K562 (cell line): Measurements from ENCODE around the gene LTBR. TPM values are rescaled to one million over a fixed set of nuclear protein-coding genes. Genes with fewer than 3 reads are reported as not detected.

ENCODE experiments used
- CCNT2 ChIP-seq: IDR thresholded peaks from 2 replicates; pipeline ENCODE4 v1.6.1; 2011; ENCODE audit warnings: borderline replicate concordance, low read depth, mild to moderate bottlenecking, moderate library complexity, mixed read lengths, low read length; ENCODE audit not compliant: insufficient read length; ENCODE audit errors: extremely low read depth
- CHD1 ChIP-seq: fragments of 200-600 bp; sonication (generic); IDR thresholded peaks from one replicate; pipeline ENCODE4 v1.6.1; 2012; ENCODE audit warnings: mild to moderate bottlenecking, moderate library complexity, low read length, inconsistent platforms
- CREBBP ChIP-seq: IDR thresholded peaks from one replicate; pipeline ENCODE4 v1.6.1; 2012; ENCODE audit warnings: low read depth, mild to moderate bottlenecking, control low read depth, inconsistent platforms, low read length
- FOSL1 ChIP-seq: fragments of 200-800 bp; sonication (Bioruptor generic); conservative IDR thresholded peaks from 2 replicates; pipeline ENCODE4 v1.6.1; 2016; ENCODE audit warnings: missing genetic modification characterization, missing compliant biosample characterization
- PHF21A ChIP-seq: fragments of 450-650 bp; IDR thresholded peaks from 2 replicates; pipeline ENCODE4 v1.6.1; 2017; ENCODE audit warnings: low read depth, borderline replicate concordance
- POU5F1 ChIP-seq: fragments of 150-350 bp; IDR thresholded peaks from 2 replicates; pipeline ENCODE4 v1.6.1; 2014; ENCODE audit warnings: borderline replicate concordance, low read length, low read depth, mild to moderate bottlenecking; ENCODE audit not compliant: partially characterized antibody
- RBM17 ChIP-seq: fragments of 200-400 bp; formaldehyde crosslinking; IDR thresholded peaks from 2 replicates; pipeline ENCODE4 v1.6.1; 2017; ENCODE audit warnings: low read depth, mild to moderate bottlenecking, low read length, borderline replicate concordance
- SMAD3 ChIP-seq: fragments of 450-650 bp; formaldehyde crosslinking; conservative IDR thresholded peaks from 2 replicates; pipeline ENCODE4 v1.4.0; 2020; ENCODE audit warnings: mild to moderate bottlenecking
- ZBTB17 ChIP-seq: fragments of 450-650 bp; formaldehyde crosslinking; IDR thresholded peaks from 2 replicates; pipeline ENCODE4 v1.4.0; 2020; ENCODE audit warnings: mild to moderate bottlenecking
- ZBTB8A ChIP-seq: fragments of 450-650 bp; IDR thresholded peaks from 2 replicates; pipeline ENCODE4 v1.6.1; 2018; ENCODE audit warnings: mild to moderate bottlenecking, moderate library complexity; ENCODE audit not compliant: partially characterized antibody
- ZFP1 ChIP-seq: fragments of 450-650 bp; formaldehyde crosslinking; IDR thresholded peaks from 2 replicates; pipeline ENCODE4 v1.4.0; 2020; ENCODE audit warnings: mild to moderate bottlenecking, mixed read lengths
- ZNF589 ChIP-seq: fragments of 200-800 bp; sonication (Bioruptor generic); IDR thresholded peaks from 2 replicates; pipeline ENCODE4 v1.6.1; 2016; ENCODE audit warnings: low read depth, missing genetic modification characterization, missing compliant biosample characterization
- polyA plus RNA-seq, 8 experiments: library from polyadenylated mRNA; depleted of rRNA in 4 of 8; stranded (reverse) in 5 of 8; unstranded in 3 of 8; fragments of >200 nt; fragmentation: Nextera tagmentation in 2 of 8; fragmentation: Illumina TruSeq in 1 of 8; extraction: Ambion mirVana in 2 of 8; extraction: Trizol in 1 of 8; gene quantifications; 2 replicates each; pipeline versions ENCODE4 v1.2.1 to v1.2.3, GENCODE V29; 2011 to 2014; ENCODE audit warnings: inconsistent platforms in 1 of 8, missing spikeins in 1 of 8
- total RNA-seq, 7 experiments: library from RNA; depleted of rRNA in 6 of 7; stranded (reverse); fragments of >200 nt in 6 of 7; fragmentation: Illumina TruSeq in 2 of 7; extraction: Trizol in 2 of 7; gene quantifications; 2 replicates each; pipeline versions ENCODE4 v1.2.1 to v1.2.3, GENCODE V29; 2011 to 2021; ENCODE audit warnings: low replicate concordance in 1 of 7
- TF ChIP-seq, protein P1 (sequence below): IDR thresholded peaks from 3 replicates; pipeline ENCODE4 v1.6.1; 2011; ENCODE audit warnings: borderline replicate concordance, mild to moderate bottlenecking; ENCODE audit not compliant: insufficient read length, insufficient read depth
- TF ChIP-seq, protein P2 (sequence below), 2 experiments: fragments of 450-650 bp; conservative IDR thresholded peaks; 2 replicates each; pipeline ENCODE4 v1.6.1; 2017; ENCODE audit warnings: mild to moderate bottlenecking in 2 of 2, moderate library complexity in 2 of 2
- TF ChIP-seq, protein P3 (sequence below): fragments of 450-650 bp; IDR thresholded peaks from 2 replicates; pipeline ENCODE4 v1.6.1; 2016; ENCODE audit warnings: low read depth, mild to moderate bottlenecking, moderate library complexity
- TF ChIP-seq, protein P4 (sequence below): fragments of 450-650 bp; formaldehyde crosslinking; IDR thresholded peaks from 2 replicates; pipeline ENCODE4 v1.4.0; 2022; ENCODE audit warnings: mild to moderate bottlenecking, moderate library complexity
- TF ChIP-seq, protein P5 (sequence below), 2 experiments: IDR thresholded peaks in 1 of 2; conservative IDR thresholded peaks in 1 of 2; 2 replicates each; pipeline ENCODE4 v1.6.1; 2016; ENCODE audit warnings: low read depth in 2 of 2, mild to moderate bottlenecking in 1 of 2, missing compliant biosample characterization in 1 of 2, missing genetic modification characterization in 1 of 2, moderate library complexity in 1 of 2

Gene LTBR
- total and polyA plus RNA-seq, 9 of the 15 experiments (the other 6 are each of a cell fraction or from before 2014, with no cell fraction given): 0.96 to 69.0 (median 35.3) TPM

DNA sequence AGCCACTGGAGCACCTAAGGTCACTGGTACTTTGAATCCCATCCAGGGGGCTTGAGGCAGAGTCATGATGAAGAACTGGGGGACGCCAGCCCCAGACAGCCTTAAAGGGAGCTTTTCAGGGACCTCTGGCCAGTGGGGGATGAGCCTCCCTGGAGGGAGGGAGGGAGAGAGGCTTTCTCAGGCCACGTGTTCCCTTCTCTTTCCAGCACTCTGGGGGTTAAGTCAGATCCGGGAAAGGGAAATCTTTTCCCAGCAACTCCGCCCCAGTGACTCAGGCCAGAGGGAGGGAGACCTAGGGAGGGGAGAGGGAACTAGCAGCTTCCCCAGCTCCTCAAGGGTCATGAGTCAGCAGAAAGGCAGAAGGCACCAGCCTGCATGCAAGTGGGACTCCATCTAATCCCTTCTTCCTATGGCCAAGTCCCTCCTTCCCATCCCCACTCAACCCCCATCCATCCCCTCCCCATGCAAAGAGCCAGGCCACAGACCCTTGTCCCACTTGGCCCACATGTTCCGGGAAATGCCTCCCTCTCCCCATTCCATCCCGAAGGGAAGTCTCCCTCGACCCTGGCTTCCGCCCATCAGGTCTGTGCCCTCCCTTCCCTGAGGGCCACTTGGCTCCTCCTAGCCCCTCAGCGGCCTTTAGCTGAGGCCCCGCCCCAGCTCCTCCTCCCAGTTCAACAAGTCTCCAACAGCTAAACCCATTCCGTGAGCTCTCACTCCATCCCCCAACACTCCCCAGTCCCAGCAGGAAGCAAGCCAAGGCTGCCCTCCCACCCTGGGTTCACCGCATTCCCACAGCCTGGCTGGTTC, 47.7 kb upstream of the LTBR start (continued):
- TF ChIP-seq, protein P1, sequence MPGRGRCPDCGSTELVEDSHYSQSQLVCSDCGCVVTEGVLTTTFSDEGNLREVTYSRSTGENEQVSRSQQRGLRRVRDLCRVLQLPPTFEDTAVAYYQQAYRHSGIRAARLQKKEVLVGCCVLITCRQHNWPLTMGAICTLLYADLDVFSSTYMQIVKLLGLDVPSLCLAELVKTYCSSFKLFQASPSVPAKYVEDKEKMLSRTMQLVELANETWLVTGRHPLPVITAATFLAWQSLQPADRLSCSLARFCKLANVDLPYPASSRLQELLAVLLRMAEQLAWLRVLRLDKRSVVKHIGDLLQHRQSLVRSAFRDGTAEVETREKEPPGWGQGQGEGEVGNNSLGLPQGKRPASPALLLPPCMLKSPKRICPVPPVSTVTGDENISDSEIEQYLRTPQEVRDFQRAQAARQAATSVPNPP: no peak
- TF ChIP-seq, protein P2, sequence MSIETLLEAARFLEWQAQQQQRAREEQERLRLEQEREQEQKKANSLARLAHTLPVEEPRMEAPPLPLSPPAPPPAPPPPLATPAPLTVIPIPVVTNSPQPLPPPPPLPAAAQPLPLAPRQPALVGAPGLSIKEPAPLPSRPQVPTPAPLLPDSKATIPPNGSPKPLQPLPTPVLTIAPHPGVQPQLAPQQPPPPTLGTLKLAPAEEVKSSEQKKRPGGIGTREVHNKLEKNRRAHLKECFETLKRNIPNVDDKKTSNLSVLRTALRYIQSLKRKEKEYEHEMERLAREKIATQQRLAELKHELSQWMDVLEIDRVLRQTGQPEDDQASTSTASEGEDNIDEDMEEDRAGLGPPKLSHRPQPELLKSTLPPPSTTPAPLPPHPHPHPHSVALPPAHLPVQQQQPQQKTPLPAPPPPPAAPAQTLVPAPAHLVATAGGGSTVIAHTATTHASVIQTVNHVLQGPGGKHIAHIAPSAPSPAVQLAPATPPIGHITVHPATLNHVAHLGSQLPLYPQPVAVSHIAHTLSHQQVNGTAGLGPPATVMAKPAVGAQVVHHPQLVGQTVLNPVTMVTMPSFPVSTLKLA (conservative IDR thresholded peaks at IDR 0.05): peak; percentile 95 to 97
- no peak for TF ChIP-seq POU5F1
- no peak for TF ChIP-seq RBM17
- TF ChIP-seq, protein P3, sequence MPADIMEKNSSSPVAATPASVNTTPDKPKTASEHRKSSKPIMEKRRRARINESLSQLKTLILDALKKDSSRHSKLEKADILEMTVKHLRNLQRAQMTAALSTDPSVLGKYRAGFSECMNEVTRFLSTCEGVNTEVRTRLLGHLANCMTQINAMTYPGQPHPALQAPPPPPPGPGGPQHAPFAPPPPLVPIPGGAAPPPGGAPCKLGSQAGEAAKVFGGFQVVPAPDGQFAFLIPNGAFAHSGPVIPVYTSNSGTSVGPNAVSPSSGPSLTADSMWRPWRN: no peak
- no peak for TF ChIP-seq CHD1
- TF ChIP-seq, protein P4, sequence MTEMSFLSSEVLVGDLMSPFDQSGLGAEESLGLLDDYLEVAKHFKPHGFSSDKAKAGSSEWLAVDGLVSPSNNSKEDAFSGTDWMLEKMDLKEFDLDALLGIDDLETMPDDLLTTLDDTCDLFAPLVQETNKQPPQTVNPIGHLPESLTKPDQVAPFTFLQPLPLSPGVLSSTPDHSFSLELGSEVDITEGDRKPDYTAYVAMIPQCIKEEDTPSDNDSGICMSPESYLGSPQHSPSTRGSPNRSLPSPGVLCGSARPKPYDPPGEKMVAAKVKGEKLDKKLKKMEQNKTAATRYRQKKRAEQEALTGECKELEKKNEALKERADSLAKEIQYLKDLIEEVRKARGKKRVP (CRISPR knock-in tag): no peak
- no peak for TF ChIP-seq ZBTB8A
- TF ChIP-seq FOSL1: peak; percentile 95
- TF ChIP-seq CREBBP: no peak
- TF ChIP-seq SMAD3 (CRISPR knock-in tag): no peak
- TF ChIP-seq ZBTB17: no peak
- TF ChIP-seq ZFP1 (CRISPR knock-in tag): no peak
- TF ChIP-seq ZNF589: 0 out of 2 replicates have a peak, but pooled peaks have one; percentile 29
- TF ChIP-seq, protein P5, sequence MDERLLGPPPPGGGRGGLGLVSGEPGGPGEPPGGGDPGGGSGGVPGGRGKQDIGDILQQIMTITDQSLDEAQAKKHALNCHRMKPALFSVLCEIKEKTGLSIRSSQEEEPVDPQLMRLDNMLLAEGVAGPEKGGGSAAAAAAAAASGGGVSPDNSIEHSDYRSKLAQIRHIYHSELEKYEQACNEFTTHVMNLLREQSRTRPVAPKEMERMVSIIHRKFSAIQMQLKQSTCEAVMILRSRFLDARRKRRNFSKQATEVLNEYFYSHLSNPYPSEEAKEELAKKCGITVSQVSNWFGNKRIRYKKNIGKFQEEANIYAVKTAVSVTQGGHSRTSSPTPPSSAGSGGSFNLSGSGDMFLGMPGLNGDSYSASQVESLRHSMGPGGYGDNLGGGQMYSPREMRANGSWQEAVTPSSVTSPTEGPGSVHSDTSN (CRISPR knock-in tag; IDR thresholded peaks at IDR 0.05; ENCODE audit: low read depth): no peak
- TF ChIP-seq, protein P5 (tag; conservative IDR thresholded peaks at IDR 0.05; ENCODE audit: low read depth): no peak
- TF ChIP-seq PHF21A: peak; percentile 35; the same call in 1 of the 2 replicates
- TF ChIP-seq CCNT2: peak; percentile 20
